ENCODE results near the gene RASGEF1C. TPM values are rescaled to one million over a fixed set of nuclear protein-coding genes. Genes with fewer than 3 reads are reported as not detected.

RASGEF1C gene
- total and polyA plus RNA-seq, 4 donors = 0.09 to 0.10 TPM; not detected in 2

GRCh38 chr5:180133971-180134508 lies 75.0 kb downstream of the RASGEF1C start:
- no peak for TF ChIP-seq SP1 (IDR thresholded peaks at IDR 0.05)
- no peak for TF ChIP-seq HNF4A (conservative IDR thresholded peaks at IDR 0.05)
- no peak for TF ChIP-seq NR2F2 (IDR thresholded peaks at IDR 0.05)
- no peak for TF ChIP-seq RAD21 (IDR thresholded peaks at IDR 0.05)
- 90% methylated on average over 9 of the region's 9 CpGs for WGBS
- H3K27ac ChIP-seq (ENCODE audit: low read depth in 1 of 2, low read length in 2 of 2) = no peak overlapping the region
- no peak overlapping the region for H3K9ac ChIP-seq (ENCODE audit: low read depth in 1 of 2, low read length in 2 of 2)
- no peak overlapping the region for H3K4me3 ChIP-seq (ENCODE audit: low read depth in 1 of 3, low read length in 3 of 3)
- no peak for DNase-seq (ENCODE audit: low spot score)
- no peaks in the 10 kb centered on the region for H3K27me3 ChIP-seq (ENCODE audit: control insufficient read depth in 4 of 4, insufficient read depth in 4 of 4, low read length in 3 of 4)
- no peaks in the 10 kb centered on the region for H3K4me1 ChIP-seq (ENCODE audit: control insufficient read depth in 4 of 4, insufficient read depth in 4 of 4, low read length in 3 of 4)
- H3K9me3 ChIP-seq (ENCODE audit: control insufficient read depth in 4 of 4, low read length in 3 of 4) = no peaks in the 10 kb centered on the region
- no peaks in the 10 kb centered on the region for H3K36me3 ChIP-seq (ENCODE audit: control insufficient read depth in 4 of 4, insufficient read depth in 3 of 4, low read depth in 1 of 4, low read length in 3 of 4)

GRCh38 chr5:180133551-180133950 lies 75.5 kb downstream of the RASGEF1C start:
- Histone ChIP-seq H3K36me3 (ENCODE audit: control insufficient read depth in 4 of 4, insufficient read depth in 3 of 4, low read depth in 1 of 4, low read length in 3 of 4) (no peaks in the 10 kb centered on the region), H3K9ac (ENCODE audit: low read depth in 1 of 2, low read length in 2 of 2) (no peak overlapping the region), H3K27me3 (ENCODE audit: control insufficient read depth in 4 of 4, insufficient read depth in 4 of 4, low read length in 3 of 4) (no peaks in the 10 kb centered on the region), H3K4me1 (ENCODE audit: control insufficient read depth in 4 of 4, insufficient read depth in 4 of 4, low read length in 3 of 4) (no peaks in the 10 kb centered on the region), H3K9me3 (ENCODE audit: control insufficient read depth in 4 of 4, low read length in 3 of 4) (no peaks in the 10 kb centered on the region), H3K27ac (ENCODE audit: low read depth in 1 of 2, low read length in 2 of 2) (no peak overlapping the region), H3K4me3 (ENCODE audit: low read depth in 1 of 3, low read length in 3 of 3) (no peak overlapping the region)
- TF ChIP-seq TAF1 (conservative IDR thresholded peaks at IDR 0.05) (no peak), FOXA2 (IDR thresholded peaks at IDR 0.05) (no peak), CTCF (IDR thresholded peaks at IDR 0.05; ENCODE audit: low read depth, low read length, missing input control) (no peak), JUND (IDR thresholded peaks at IDR 0.05) (no peak), ZBTB33 (IDR thresholded peaks at IDR 0.05) (no peak), ATF3 (IDR thresholded peaks at IDR 0.05) (no peak), MAX (IDR thresholded peaks at IDR 0.05) (no peak), NR2F2 (IDR thresholded peaks at IDR 0.05) (no peak), FOXA1 (IDR thresholded peaks at IDR 0.05) (no peak), RXRA (IDR thresholded peaks at IDR 0.05) (no peak), HNF4G (IDR thresholded peaks at IDR 0.05) (no peak), SP1 (IDR thresholded peaks at IDR 0.05) (no peak)
- 90% methylated on average over 4 of the region's 4 CpGs for WGBS
- no peak for DNase-seq (ENCODE audit: low spot score)

GRCh38 chr5:180133060-180133459 lies 76.0 kb downstream of the RASGEF1C start:
- peak; percentile 19 for DNase-seq (ENCODE audit: low spot score)
- Histone ChIP-seq H3K27ac (ENCODE audit: low read depth in 1 of 2, low read length in 2 of 2) (no peak overlapping the region), H3K27me3 (ENCODE audit: control insufficient read depth in 4 of 4, insufficient read depth in 4 of 4, low read length in 3 of 4) (no peaks in the 10 kb centered on the region), H3K9me3 (ENCODE audit: control insufficient read depth in 4 of 4, low read length in 3 of 4) (no peaks in the 10 kb centered on the region), H3K9ac (ENCODE audit: low read depth in 1 of 2, low read length in 2 of 2) (no peak overlapping the region), H3K36me3 (ENCODE audit: control insufficient read depth in 4 of 4, insufficient read depth in 3 of 4, low read depth in 1 of 4, low read length in 3 of 4) (no peaks in the 10 kb centered on the region), H3K4me1 (ENCODE audit: control insufficient read depth in 4 of 4, insufficient read depth in 4 of 4, low read length in 3 of 4) (no peaks in the 10 kb centered on the region), H3K4me3 (ENCODE audit: low read depth in 1 of 3, low read length in 3 of 3) (no peak overlapping the region)
- WGBS = 83% methylated on average over 9 of the region's 9 CpGs
- no peak for TF ChIP-seq MAX (IDR thresholded peaks at IDR 0.05)
- TF ChIP-seq RAD21 (IDR thresholded peaks at IDR 0.05) = no peak

All from liver (tissue), 9 donors.